Measurements from ENCODE around the gene CAMK2A.

GRCh38 chr5:150279330-150280020, 10.1 kb downstream of the CAMK2A start:
- TF ChIP-seq CTCF (IDR thresholded peaks at IDR 0.05; ENCODE audit: poor library complexity): no peak
- TF ChIP-seq EZH2phosphoT487 (IDR thresholded peaks at IDR 0.05; ENCODE audit: low read depth, severe bottlenecking, unreplicated experiment): no peak
